K562 (cell line): ENCODE measurements around the gene GALNS.

ENCODE experiments used
- EZH2 ChIP-seq: IDR thresholded peaks from 2 replicates; pipeline ENCODE4 v1.6.1; 2012; ENCODE audit warnings: low read depth, mild to moderate bottlenecking, inconsistent platforms, low read length, borderline replicate concordance
- HCFC1 ChIP-seq: IDR thresholded peaks from 2 replicates; pipeline ENCODE4 v1.6.1; 2012; ENCODE audit warnings: low read depth, low read length, improper control_type of control experiment
- KAT2B ChIP-seq: IDR thresholded peaks from one replicate; pipeline ENCODE4 v1.6.1; 2012; ENCODE audit warnings: low read depth, mild to moderate bottlenecking, control low read depth, inconsistent platforms, low read length, moderate library complexity
- MXI1 ChIP-seq: IDR thresholded peaks from 2 replicates; pipeline ENCODE4 v1.6.1; 2011; ENCODE audit warnings: low read depth, mild to moderate bottlenecking, improper control_type of control experiment, low read length
- RB1 ChIP-seq: fragments of 450-650 bp; IDR thresholded peaks from 2 replicates; pipeline ENCODE4 v1.6.1; 2017; ENCODE audit warnings: low read depth, mild to moderate bottlenecking
- SIN3A ChIP-seq, 2 experiments: fragments of 150-350 bp in 1 of 2; IDR thresholded peaks; 2 replicates each; pipeline ENCODE4 v1.6.1; 2011 to 2016; ENCODE audit warnings: borderline replicate concordance in 2 of 2, low read depth in 2 of 2, low read length in 2 of 2, mild to moderate bottlenecking in 2 of 2, moderate library complexity in 2 of 2; ENCODE audit not compliant: control insufficient read depth in 1 of 2
- SREBF1 ChIP-seq: fragments of 150-350 bp; IDR thresholded peaks from 2 replicates; pipeline ENCODE4 v1.6.1; 2014; ENCODE audit warnings: antibody characterized with exemption, low read depth, low read length, borderline replicate concordance
- TRIM28 ChIP-seq: fragments of 450-650 bp; IDR thresholded peaks from 2 replicates; pipeline ENCODE4 v1.6.1; 2017
- WHSC1 ChIP-seq: IDR thresholded peaks from one replicate; pipeline ENCODE4 v1.6.1; 2012; ENCODE audit warnings: low read length, control low read depth, inconsistent platforms
- ZNF12 ChIP-seq: sonication (generic); formaldehyde crosslinking; IDR thresholded peaks from 2 replicates; pipeline ENCODE4 v1.4.0; 2020; ENCODE audit warnings: mild to moderate bottlenecking, missing genetic modification reagents
- ZNF232 ChIP-seq: sonication (generic); formaldehyde crosslinking; IDR thresholded peaks from 2 replicates; pipeline ENCODE4 v1.8.0; 2022; ENCODE audit warnings: mild to moderate bottlenecking, missing genetic modification reagents
- TF ChIP-seq, protein P1 (sequence below): sonication (generic); formaldehyde crosslinking; IDR thresholded peaks from 2 replicates; pipeline ENCODE4 v1.8.0; 2022; ENCODE audit warnings: mild to moderate bottlenecking, low read depth, missing genetic modification reagents

DNA sequence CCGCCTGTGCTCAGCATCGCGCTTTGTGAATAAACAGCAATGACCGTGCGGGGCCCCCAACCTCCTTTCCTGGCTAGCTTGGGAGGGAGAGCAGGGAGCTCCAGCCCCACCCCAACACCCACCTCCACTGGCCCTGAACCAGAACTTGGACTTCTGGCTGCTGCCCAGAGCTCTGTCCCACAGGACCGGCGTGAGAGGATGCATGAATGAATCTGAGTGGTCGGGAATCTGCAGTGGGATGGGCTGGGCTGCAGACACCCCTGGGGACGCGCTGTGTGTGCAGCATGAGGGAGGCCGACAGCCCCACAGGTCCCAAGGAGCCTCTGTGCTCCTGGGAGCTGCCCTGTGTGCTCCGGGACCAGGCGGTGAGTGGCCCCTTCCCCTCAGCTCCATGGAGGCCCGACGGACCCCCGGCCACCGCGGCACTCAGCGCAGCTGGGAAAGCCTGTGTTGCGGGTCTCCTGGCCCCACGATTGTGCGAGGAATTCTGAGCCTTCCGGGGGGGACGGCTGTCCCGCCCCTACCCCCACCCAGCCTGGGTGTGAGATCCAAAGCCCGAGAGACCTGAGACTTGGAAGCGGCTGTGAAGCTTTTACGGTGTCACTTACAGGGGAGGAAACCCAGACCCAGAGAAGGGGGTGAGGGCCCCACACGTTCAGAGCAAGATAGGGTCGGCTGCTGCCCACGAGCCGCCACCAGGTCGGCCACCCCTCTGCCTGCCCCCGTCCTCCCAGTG, 77.2 kb downstream of the GALNS start:
- TF ChIP-seq MXI1 (no peak), RB1 (no peak), EZH2 (no peak), SIN3A (IDR thresholded peaks at IDR 0.05; ENCODE audit: borderline replicate concordance in 2 of 2, control insufficient read depth in 1 of 2, low read depth in 2 of 2, low read length in 2 of 2) (no peak), HCFC1 (no peak), TRIM28 (no peak), WHSC1 (no peak), ZNF12 (CRISPR knock-in tag) (no peak), ZNF232 (no peak), KAT2B (no peak), SREBF1 (no peak)
- TF ChIP-seq, protein P1, sequence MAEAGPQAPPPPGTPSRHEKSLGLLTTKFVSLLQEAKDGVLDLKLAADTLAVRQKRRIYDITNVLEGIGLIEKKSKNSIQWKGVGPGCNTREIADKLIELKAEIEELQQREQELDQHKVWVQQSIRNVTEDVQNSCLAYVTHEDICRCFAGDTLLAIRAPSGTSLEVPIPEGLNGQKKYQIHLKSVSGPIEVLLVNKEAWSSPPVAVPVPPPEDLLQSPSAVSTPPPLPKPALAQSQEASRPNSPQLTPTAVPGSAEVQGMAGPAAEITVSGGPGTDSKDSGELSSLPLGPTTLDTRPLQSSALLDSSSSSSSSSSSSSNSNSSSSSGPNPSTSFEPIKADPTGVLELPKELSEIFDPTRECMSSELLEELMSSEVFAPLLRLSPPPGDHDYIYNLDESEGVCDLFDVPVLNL (CRISPR knock-in tag) = no peak
